Stomach (tissue), 9 donors: ENCODE data around the gene FEV. TPM values are rescaled to one million over a fixed set of nuclear protein-coding genes. Genes with fewer than 3 reads are reported as not detected.

Experiments
- DNase-seq, 2 donors: peaks; one replicate each; pipeline versions ENCODE4 v3.0.0 to v3.0.0-alpha.2; 2013 to 2019
- H3K27ac ChIP-seq, 5 donors: fragments of 200-600 bp in 4 of 5; sonication (generic) in 4 of 5; one replicate each; pipeline ENCODE4 v1.5.1; 2013 to 2019; ENCODE audit warnings: mild to moderate bottlenecking in 1 of 5, moderate library complexity in 1 of 5
- H3K27me3 ChIP-seq, 3 donors: fragments of 200-600 bp; sonication (generic); one replicate each; pipeline ENCODE4 v1.5.1; 2017 to 2019; ENCODE audit warnings: mixed run types in 1 of 3
- H3K36me3 ChIP-seq, 4 donors: fragments of 200-600 bp; sonication (generic); 1 replicate in 3 of 4; 2 replicates in 1 of 4; pipeline ENCODE4 v1.5.1; 2016 to 2019
- H3K4me1 ChIP-seq, 4 donors: fragments of 200-600 bp; sonication (generic); one replicate each; pipeline ENCODE4 v1.5.1; 2016 to 2019
- H3K4me3 ChIP-seq, 4 donors: fragments of 200-600 bp; sonication (generic) in 3 of 4; one replicate each; pipeline ENCODE4 v1.5.1; 2016 to 2019; ENCODE audit warnings: mild to moderate bottlenecking in 1 of 4
- H3K9me3 ChIP-seq, 4 donors: fragments of 200-600 bp; sonication (generic); one replicate each; pipeline ENCODE4 v1.5.1; 2016 to 2019
- CTCF ChIP-seq, 7 experiments: fragments of 450-650 bp in 4 of 7; fragments of 200-600 bp in 3 of 7; sonication (generic) in 3 of 7; IDR thresholded peaks; one replicate each; pipeline ENCODE4 v1.5.1; 2016 to 2019; ENCODE audit warnings: antibody characterized with exemption in 7 of 7, control low read depth in 2 of 7, mild to moderate bottlenecking in 1 of 7
- EP300 ChIP-seq: sonication (generic); formaldehyde crosslinking; IDR thresholded peaks from one replicate; pipeline ENCODE4 v1.6.1; 2017; ENCODE audit warnings: antibody characterized with exemption
- POLR2A ChIP-seq, 4 donors: fragments of 450-650 bp; IDR thresholded peaks; one replicate each; pipeline ENCODE4 v1.6.1; 2016; ENCODE audit warnings: antibody characterized with exemption in 4 of 4, control low read depth in 2 of 4, mild to moderate bottlenecking in 1 of 4, moderate library complexity in 1 of 4
- POLR2AphosphoS5 ChIP-seq, 3 donors: sonication (generic); formaldehyde crosslinking; IDR thresholded peaks; one replicate each; pipeline ENCODE4 v1.6.1; 2016; ENCODE audit warnings: antibody characterized with exemption in 3 of 3
- WGBS, 5 donors: extraction: QIAGEN DNeasy Blood & Tissue Kit in 3 of 5; methylation state at CpG; one replicate each; pipeline versions ENCODE4 v1.1.5 to v1.1.7; 2013 to 2018; 5-methylcytosine and 5-hydroxymethylcytosine counted together
- intact Hi-C: fragments of 100-400 bp; cut with DNase I; formaldehyde crosslinking; loops from one replicate; pipeline ENCODE4 v1.15.1; 2023; ENCODE audit warnings: low total_unique reads
- polyA plus RNA-seq, 3 donors: library from polyadenylated mRNA; stranded (reverse); fragments of 200-250 nt; gene quantifications; one replicate each; pipeline ENCODE4 v1.2.3, GENCODE V29; 2013
- total RNA-seq, 5 donors: library from RNA; depleted of rRNA; stranded (reverse); fragments of >200 nt; gene quantifications; one replicate each; pipeline versions ENCODE4 v1.1.0 to v1.2.3, GENCODE V29; 2014 to 2016
- donor health status: healthy with polysubstance abuse.
- donor health status: Bipolar disorder and iron deficiency.
- donor health status: healthy.

The FEV gene
- total and polyA plus RNA-seq, 8 donors: 0.28 to 6.4 (median 1.1) TPM; not detected in 4

- H3K27me3 ChIP-seq: peaks cover 19 to 99% (median 54%) of the 10 kb centered on the region in 3 donors
- WGBS, 5 donors: 1 to 2% (median 1%) methylated on average over 19 to 70 of the region's 70 CpGs
- H3K9me3 ChIP-seq: no peaks in the 10 kb centered on the region
- intact Hi-C loops: no loop called here
- DNase-seq: peak; percentile 95 to 96
- TF ChIP-seq POLR2A (IDR thresholded peaks at IDR 0.05): peak in 2 of 4 donors; percentile 71 to 94
- no peak for TF ChIP-seq CTCF (IDR thresholded peaks at IDR 0.05)
- no peak for TF ChIP-seq EP300
- TF ChIP-seq POLR2AphosphoS5 (IDR thresholded peaks at IDR 0.05): peak in 2 of 3 donors; percentile 92 to 97
- H3K4me1 ChIP-seq: peaks cover 24 to 58% (median 49%) of the 10 kb centered on the region in 4 donors
- peak overlapping the region; percentile 88 to 96 (median 92) for H3K27ac ChIP-seq
- H3K36me3 ChIP-seq: no peaks in the 10 kb centered on the region
- peak overlapping the region; percentile 35 to 49 (median 44) for H3K4me3 ChIP-seq
Measured at GRCh38 chr2:219001577-219002394, 16.8 kb upstream of the FEV start.

- DNase-seq: no peak
- WGBS, 5 donors: 2 to 5% (median 3%) methylated on average over 7 to 26 of the region's 26 CpGs
- Histone ChIP-seq H3K27ac (peak overlapping the region; percentile 88 to 96 (median 92)), H3K27me3 (peaks cover 19 to 100% (median 61%) of the 10 kb centered on the region in 3 donors), H3K4me1 (peaks cover 24 to 65% (median 55%) of the 10 kb centered on the region in 4 donors), H3K4me3 (peak overlapping the region; percentile 35 to 49 (median 44)), H3K36me3 (no peaks in the 10 kb centered on the region), H3K9me3 (no peaks in the 10 kb centered on the region)
- TF ChIP-seq POLR2AphosphoS5 (IDR thresholded peaks at IDR 0.05) (no peak), POLR2A (IDR thresholded peaks at IDR 0.05) (no peak), CTCF (IDR thresholded peaks at IDR 0.05) (no peak), EP300 (no peak)
- intact Hi-C loops: no loop called here
Measured at GRCh38 chr2:219001100-219001576, 16.2 kb upstream of the FEV start.

- peak; percentile 44 to 61 for DNase-seq
- 7 to 36% (median 10%) methylated on average over 2 to 8 of the region's 8 CpGs for WGBS, 5 donors
- Histone ChIP-seq H3K4me1 (peaks cover 24 to 71% (median 61%) of the 10 kb centered on the region in 4 donors), H3K27ac (peak overlapping the region; percentile 88 to 96 (median 92)), H3K36me3 (no peaks in the 10 kb centered on the region), H3K9me3 (no peaks in the 10 kb centered on the region), H3K4me3 (peak overlapping the region; percentile 35 to 49 (median 44)), H3K27me3 (peaks cover 22 to 100% (median 66%) of the 10 kb centered on the region in 3 donors)
- TF ChIP-seq CTCF (IDR thresholded peaks at IDR 0.05) (no peak), POLR2A (IDR thresholded peaks at IDR 0.05) (no peak), POLR2AphosphoS5 (IDR thresholded peaks at IDR 0.05) (no peak), EP300 (no peak)
- intact Hi-C loops: no loop called here
Measured at GRCh38 chr2:219000569-219000960, 15.6 kb upstream of the FEV start.

GRCh38 chr2:218999881-219000568 is 15.0 kb upstream of the FEV start:
- Histone ChIP-seq H3K4me3 (peak overlapping the region in 1 of 4 donors; percentile 49), H3K4me1 (peaks cover 24 to 74% (median 63%) of the 10 kb centered on the region in 4 donors), H3K27me3 (peaks cover 23 to 100% (median 71%) of the 10 kb centered on the region in 3 donors), H3K27ac (peak overlapping the region; percentile 88 to 96 (median 92)), H3K36me3 (no peaks in the 10 kb centered on the region), H3K9me3 (no peaks in the 10 kb centered on the region)
- DNase-seq: peak in 1 of 2 donors; percentile 66
- 12 to 25% (median 17%) methylated on average over 4 to 9 of the region's 9 CpGs for WGBS, 5 donors
- intact Hi-C loops: no loop called here
- TF ChIP-seq CTCF (IDR thresholded peaks at IDR 0.05) (no peak), POLR2A (IDR thresholded peaks at IDR 0.05) (no peak), POLR2AphosphoS5 (IDR thresholded peaks at IDR 0.05) (no peak), EP300 (no peak)
